Prostate gland (tissue), 2 donors: ENCODE data around the gene ZCCHC14. TPM values are rescaled to one million over a fixed set of nuclear protein-coding genes. Genes with fewer than 3 reads are reported as not detected.
"Not testable (repeated sequence)": the region's sequence is repeated elsewhere in the genome, so short reads cannot be mapped to it uniquely, and the experiment has no call there.

Experiments
- DNase-seq: peaks from one replicate; pipeline ENCODE4 v3.0.0-alpha.2; 2019; ENCODE audit warnings: low spot score
- H3K27ac ChIP-seq, 2 donors: fragments of 200-600 bp; sonication (generic); 2 replicates each; pipeline ENCODE4 v1.5.1; 2017 to 2019
- H3K27me3 ChIP-seq: fragments of 200-600 bp; sonication (generic); replicated peaks from 2 replicates; pipeline ENCODE4 v1.5.1; 2019; ENCODE audit not compliant: insufficient read depth
- H3K36me3 ChIP-seq, 2 donors: fragments of 200-600 bp; sonication (generic); 1 replicate in 1 of 2; 2 replicates in 1 of 2; pipeline versions ENCODE4 v1.5.1 to v1.8.1; 2017 to 2019
- H3K4me1 ChIP-seq: fragments of 200-600 bp; sonication (generic); replicated peaks from 2 replicates; pipeline ENCODE4 v1.5.1; 2019
- H3K4me3 ChIP-seq, 2 donors: fragments of 200-600 bp; sonication (generic); 2 replicates each; pipeline ENCODE4 v1.5.1; 2017 to 2019
- H3K9me3 ChIP-seq: fragments of 200-600 bp; sonication (generic); 2 replicates; pipeline ENCODE4 v1.5.1; 2017
- CTCF ChIP-seq, 4 experiments: fragments of 200-600 bp in 2 of 4; fragments of 450-650 bp in 2 of 4; sonication (generic) in 2 of 4; IDR thresholded peaks; 1 replicate in 3 of 4; 2 replicates in 1 of 4; pipeline ENCODE4 v1.5.1; 2016 to 2019; ENCODE audit warnings: antibody characterized with exemption in 4 of 4, mild to moderate bottlenecking in 2 of 4, moderate library complexity in 2 of 4
- POLR2A ChIP-seq: fragments of 450-650 bp; IDR thresholded peaks from one replicate; pipeline ENCODE4 v1.6.1; 2016; ENCODE audit warnings: antibody characterized with exemption, mild to moderate bottlenecking
- POLR2AphosphoS5 ChIP-seq: sonication (generic); formaldehyde crosslinking; IDR thresholded peaks from one replicate; pipeline ENCODE4 v1.6.1; 2017; ENCODE audit warnings: antibody characterized with exemption
- WGBS: methylation state at CpG from one replicate; pipeline ENCODE4 v1.1.5; 2018; 5-methylcytosine and 5-hydroxymethylcytosine counted together
- intact Hi-C: fragments of 100-400 bp; cut with DNase I; formaldehyde crosslinking; loops from one replicate; pipeline ENCODE4 v1.14.2; 2022
- total RNA-seq, 2 donors: library from RNA; depleted of rRNA; stranded (reverse); fragments of >200 nt; gene quantifications; one replicate each; pipeline ENCODE4 v1.1.0, GENCODE V29; 2016

The ZCCHC14 gene
- total RNA-seq, 2 donors from 2014 or later: 14.9 to 55.7 TPM

- Histone ChIP-seq H3K4me1 (no peaks in the 10 kb centered on the region), H3K4me3 (no peak overlapping the region), H3K27ac (no peak overlapping the region), H3K9me3 (no peaks in the 10 kb centered on the region), H3K27me3 (no peaks in the 10 kb centered on the region), H3K36me3 (no peaks in the 10 kb centered on the region)
- intact Hi-C loops: no loop called here
- no peak for DNase-seq
- 87% methylated on average over 5 of the region's 5 CpGs for WGBS
- TF ChIP-seq POLR2AphosphoS5: no peak
- no peak for TF ChIP-seq CTCF (IDR thresholded peaks at IDR 0.05)
- TF ChIP-seq POLR2A: no peak
These were observed 9.6 kb upstream of the ZCCHC14 start for GRCh38 chr16:87502308-87502969.

- no peak overlapping the region for H3K27ac ChIP-seq
- intact Hi-C loops: no loop called here
- 83% methylated on average over 5 of the region's 5 CpGs for WGBS
These were observed 8.3 kb upstream of the ZCCHC14 start for GRCh38 chr16:87501117-87501516.

GRCh38 chr16:87499189-87499486, 6.3 kb upstream of the ZCCHC14 start:
- Histone ChIP-seq H3K27ac (no peak overlapping the region), H3K4me1 (peaks cover 3% of the 10 kb centered on the region), H3K4me3 (no peak overlapping the region), H3K27me3 (no peaks in the 10 kb centered on the region), H3K36me3 (no peaks in the 10 kb centered on the region), H3K9me3 (no peaks in the 10 kb centered on the region)
- DNase-seq: no peak
- intact Hi-C loops: loop anchor here (10.0 kb wide), 1 partner anchor 184 kb away; the partner anchor contains the start of gene C16orf95
- WGBS: 31% methylated on average over 2 of the region's 2 CpGs
- TF ChIP-seq POLR2AphosphoS5 (no peak), CTCF (IDR thresholded peaks at IDR 0.05) (no peak), POLR2A (no peak)

More at GRCh38 chr16:87501117-87501516, 8.3 kb upstream of the ZCCHC14 start:
- Histone ChIP-seq H3K9me3 (no peaks in the 10 kb centered on the region), H3K4me1 (peaks cover 3% of the 10 kb centered on the region), H3K27me3 (no peaks in the 10 kb centered on the region), H3K4me3 (no peak overlapping the region), H3K36me3 (no peaks in the 10 kb centered on the region)
- no peak for DNase-seq
- no peak for TF ChIP-seq CTCF (IDR thresholded peaks at IDR 0.05)
- TF ChIP-seq POLR2A: no peak
- no peak for TF ChIP-seq POLR2AphosphoS5

- H3K27me3 ChIP-seq: no peaks in the 10 kb centered on the region
- no peak overlapping the region for H3K27ac ChIP-seq
- no peak for TF ChIP-seq POLR2A
- TF ChIP-seq CTCF (IDR thresholded peaks at IDR 0.05): no peak
- no peak for TF ChIP-seq POLR2AphosphoS5
- DNase-seq: no peak
- intact Hi-C loops: loop anchor here (10.0 kb wide), 1 partner anchor 184 kb away; the partner anchor contains the start of gene C16orf95
- H3K4me1 ChIP-seq: peaks cover 4% of the 10 kb centered on the region
- no peak overlapping the region for H3K4me3 ChIP-seq
- no peaks in the 10 kb centered on the region for H3K36me3 ChIP-seq
- H3K9me3 ChIP-seq: no peaks in the 10 kb centered on the region
- WGBS: 70% methylated on average over 9 of the region's 9 CpGs
These were observed 5.7 kb upstream of the ZCCHC14 start for GRCh38 chr16:87498324-87499188.

- intact Hi-C loops: loop anchor here (10.0 kb wide), 1 partner anchor 183 kb away; the partner anchor contains the start of gene C16orf95
- H3K27ac ChIP-seq, H3K9me3 ChIP-seq, H3K4me1 ChIP-seq, DNase-seq, H3K4me3 ChIP-seq, H3K36me3 ChIP-seq, H3K27me3 ChIP-seq: not testable (repeated sequence)
- WGBS: 94% methylated on average over 12 of the region's 12 CpGs
These were observed 5.0 kb upstream of the ZCCHC14 start for GRCh38 chr16:87497767-87498290.
